HepG2 (cell line): ENCODE results near the gene COBL. TPM values are rescaled to one million over a fixed set of nuclear protein-coding genes. Genes with fewer than 3 reads are reported as not detected.

Source experiments
- ATAC-seq: fragments of 200-7000 bp; cut with Tn5 transposase; 3 replicates; pipeline ENCODE4 v1.9.1; 2020; ENCODE audit warnings: mild to moderate bottlenecking, moderate library complexity
- BruUV-seq: library from RNA; stranded (reverse); fragments of 400-500 nt; replicated peaks from 2 replicates; lab custom pipeline; 2021; lab: Mats Ljungman, UMichigan
- CTCF ChIA-PET: fragments of 300-600 bp; formaldehyde crosslinking; extraction: SDS; loops from one replicate; lab custom pipeline; 2021; ENCODE audit warnings: low total read pairs, inconsistent platforms, low intra/inter-chr PET ratio; lab: Yijun Ruan, JAX
- POLR2A ChIA-PET: fragments of 350-600 bp; sonication (Branson Sonifier 250); formaldehyde crosslinking; loops from one replicate; lab custom pipeline; 2020; ENCODE audit warnings: antibody characterized with exemption, inconsistent platforms; lab: Yijun Ruan, JAX
- DNase-seq: peaks from one replicate; pipeline ENCODE4 v3.0.0-alpha.2; 2015; ENCODE audit warnings: low spot score
- FAIRE-seq: peaks from 3 replicates; lab custom pipeline; 2011; peaks lifted over from hg19 to GRCh38; lab: Jason Lieb, UNC
- H2AFZ ChIP-seq: one replicate; pipeline ENCODE4 v1.6.1; 2011; ENCODE audit warnings: low read length, inconsistent platforms
- H3K27ac ChIP-seq: fragments of 300-600 bp; 3 replicates; pipeline ENCODE4 v1.8.0; 2011; ENCODE audit warnings: mixed run types, mild to moderate bottlenecking, mixed read lengths, low read length, inconsistent platforms; ENCODE audit not compliant: insufficient read depth; ENCODE audit errors: extremely low read length
- H3K27me3 ChIP-seq, 2 experiments: fragments of 200-600 bp in 1 of 2; 2 replicates in 1 of 2; 3 replicates in 1 of 2; pipeline versions ENCODE4 v1.6.0 to v1.8.0; 2011; ENCODE audit warnings: low read length in 2 of 2, mild to moderate bottlenecking in 2 of 2, moderate library complexity in 2 of 2, inconsistent platforms in 1 of 2; ENCODE audit not compliant: insufficient read depth in 2 of 2, control insufficient read depth in 1 of 2
- H3K36me3 ChIP-seq, 2 experiments: fragments of 200-600 bp in 1 of 2; replicated peaks in 1 of 2; 2 replicates in 1 of 2; 3 replicates in 1 of 2; pipeline versions ENCODE4 v1.5.1 to v1.8.0; 2011; ENCODE audit warnings: low read length in 2 of 2, inconsistent platforms in 1 of 2; ENCODE audit not compliant: insufficient read depth in 2 of 2, control insufficient read depth in 1 of 2
- H3K4me1 ChIP-seq: 2 replicates; pipeline ENCODE4 v1.5.1; 2012; ENCODE audit warnings: low read length, inconsistent platforms; ENCODE audit not compliant: insufficient read depth
- H3K4me2 ChIP-seq: 2 replicates; pipeline ENCODE4 v1.6.0; 2011; ENCODE audit warnings: low read depth, low read length, inconsistent platforms
- H3K4me3 ChIP-seq, 3 experiments: fragments of 200-600 bp in 1 of 3; sonication (generic), shearing (Covaris generic) in 1 of 3; replicated peaks in 1 of 3; 2 replicates each; pipeline ENCODE4 v1.5.1; 2011 to 2016; ENCODE audit warnings: low read length in 3 of 3, inconsistent platforms in 2 of 3, low read depth in 2 of 3, mild to moderate bottlenecking in 2 of 3, control low read depth in 1 of 3, mixed read lengths in 1 of 3; ENCODE audit not compliant: insufficient read depth in 1 of 3
- H3K79me2 ChIP-seq: one replicate; pipeline ENCODE4 v1.6.1; 2011; ENCODE audit warnings: low read length, inconsistent platforms; ENCODE audit not compliant: insufficient read depth
- H3K9ac ChIP-seq: 2 replicates; pipeline ENCODE4 v1.6.0; 2011; ENCODE audit warnings: mild to moderate bottlenecking, low read depth, low read length, inconsistent platforms; ENCODE audit not compliant: insufficient read depth
- H3K9me3 ChIP-seq: 2 replicates; pipeline ENCODE4 v1.5.1; 2012; ENCODE audit warnings: mild to moderate bottlenecking, low read length
- H4K20me1 ChIP-seq: 2 replicates; pipeline ENCODE4 v1.6.0; 2011; ENCODE audit warnings: inconsistent platforms, mild to moderate bottlenecking, low read length, moderate library complexity; ENCODE audit not compliant: insufficient read depth
- GABPA ChIP-seq, 2 experiments: IDR thresholded peaks; 2 replicates each; pipeline ENCODE4 v1.6.1; 2011 to 2016; ENCODE audit warnings: low read depth in 2 of 2, low read length in 1 of 2, missing biosample characterization in 1 of 2, missing genetic modification characterization in 1 of 2
- MNT ChIP-seq: fragments of 450-650 bp; IDR thresholded peaks from 2 replicates; pipeline ENCODE4 v1.6.1; 2016
- THYN1 ChIP-seq: sonication (generic); formaldehyde crosslinking; IDR thresholded peaks from 2 replicates; pipeline ENCODE4 v1.8.1; 2023; ENCODE audit warnings: low read depth, mild to moderate bottlenecking, moderate library complexity, missing genetic modification reagents, borderline replicate concordance
- U2AF2 ChIP-seq: fragments of 200-400 bp; formaldehyde crosslinking; IDR thresholded peaks from 2 replicates; pipeline ENCODE4 v1.6.1; 2017; ENCODE audit warnings: low read depth, mild to moderate bottlenecking, low read length
- ZBTB4 ChIP-seq: sonication (generic); formaldehyde crosslinking; IDR thresholded peaks from 2 replicates; pipeline ENCODE4 v1.4.0; 2020; ENCODE audit warnings: missing genetic modification reagents, mild to moderate bottlenecking, borderline replicate concordance
- ZFAT ChIP-seq: sonication (generic); formaldehyde crosslinking; conservative IDR thresholded peaks from 2 replicates; pipeline ENCODE4 v1.8.1; 2023; ENCODE audit warnings: missing genetic modification reagents, inconsistent platforms
- ZNF282 ChIP-seq: fragments of 450-650 bp; IDR thresholded peaks from 2 replicates; pipeline ENCODE4 v1.6.1; 2018; ENCODE audit not compliant: partially characterized antibody
- ZNF329 ChIP-seq: sonication (generic); formaldehyde crosslinking; IDR thresholded peaks from 2 replicates; pipeline ENCODE4 v1.9.0; 2021; ENCODE audit warnings: low read depth, mild to moderate bottlenecking, missing genetic modification reagents
- WGBS: methylation state at CpG from one replicate; pipeline ENCODE4 v1.1.6; 2017; ENCODE audit warnings: low lambda C conversion rate; 5-methylcytosine and 5-hydroxymethylcytosine counted together
- in situ Hi-C: cut with HindIII; loops from 2 replicates; pipeline ENCODE4 v1.10.0; 2017; ENCODE audit warnings: low pct_unique_long_range_greater_than_20kb; ENCODE audit not compliant: extremely low pct_ligation_motif_present
- intact Hi-C: fragments of 100-400 bp; cut with micrococcal nuclease; formaldehyde crosslinking; loops from one replicate; pipeline ENCODE4 v1.10.0; 2022; ENCODE audit not compliant: unreplicated experiment
- polyA plus RNA-seq, 8 experiments: library from polyadenylated mRNA; depleted of rRNA in 3 of 8; stranded (reverse) in 7 of 8; unstranded in 1 of 8; fragments of >200 nt; fragmentation: Illumina TruSeq in 4 of 8; extraction: Trizol in 4 of 8; gene quantifications; 2 replicates each; pipeline versions ENCODE4 v1.2.1 to v1.2.3, GENCODE V29; 2011 to 2016; ENCODE audit warnings: low read depth in 4 of 8, missing spikeins in 1 of 8, mixed read lengths in 1 of 8; ENCODE audit not compliant: insufficient read depth in 1 of 8
- total RNA-seq, 5 experiments: library from RNA; depleted of rRNA; stranded (reverse); fragments of >200 nt; fragmentation: Illumina TruSeq; extraction: Trizol; gene quantifications; 2 replicates each; pipeline ENCODE4 v1.2.3, GENCODE V29; 2016; ENCODE audit warnings: low read depth in 1 of 5

COBL gene
- total and polyA plus RNA-seq, 2 of the 13 experiments (the other 11 are each of a cell fraction or from before 2014, with no cell fraction given) = 3.8 to 4.9 TPM

GRCh38 chr7:51307651-51308210 is 8.9 kb downstream of the COBL start:
- WGBS = 97% methylated on average over 8 of the region's 8 CpGs
- intact Hi-C loops = no loop called here
- no peak for DNase-seq
- in situ Hi-C loops = no loop called here
- Histone ChIP-seq H4K20me1 (0 out of 2 replicates have a peak, but pooled peaks cover 5% of the 10 kb centered on the region), H3K4me1 (peaks cover 12% of the 10 kb centered on the region)
- TF ChIP-seq ZNF282 (no peak), GABPA (IDR thresholded peaks at IDR 0.05; ENCODE audit: low read depth, low read length) (no peak), GABPA (CRISPR knock-in tag; IDR thresholded peaks at IDR 0.05; ENCODE audit: low read depth) (no peak), ZNF329 (no peak), ZBTB4 (CRISPR knock-in tag) (no peak), ZFAT (CRISPR knock-in tag) (no peak), THYN1 (CRISPR knock-in tag) (no peak), U2AF2 (no peak), MNT (no peak)
- TF ChIP-seq, all 625 proteins: peak for 0
- no peak overlapping the region for H3K9ac ChIP-seq
- no peak overlapping the region for H3K4me2 ChIP-seq
- H3K4me3 ChIP-seq = no peak overlapping the region
- H3K27me3 ChIP-seq = no peaks in the 10 kb centered on the region
- CTCF ChIA-PET = no interaction called here
- POLR2A ChIA-PET = no interaction called here
- no peaks in the 10 kb centered on the region for H3K36me3 ChIP-seq
- H3K27ac ChIP-seq = no peak overlapping the region
- no peaks in the 10 kb centered on the region for H3K9me3 ChIP-seq
- ATAC-seq (no peak), FAIRE-seq (no peak)
- H2AFZ ChIP-seq = no peak overlapping the region
- BruUV-seq = no TSS peak
- peaks cover 60% of the 10 kb centered on the region for H3K79me2 ChIP-seq
